Hematopoietic multipotent progenitor cell (in vitro differentiated cells): ENCODE data around the gene NOS1AP. TPM values are rescaled to one million over a fixed set of nuclear protein-coding genes. Genes with fewer than 3 reads are reported as not detected.

Experiments used
- DNase-seq, 3 donors: peaks; one replicate each; pipeline ENCODE4 v3.0.0-alpha.2; 2011 to 2015; ENCODE audit warnings: low read depth in 2 of 3, low spot score in 2 of 3
- total RNA-seq: library from RNA; depleted of rRNA; stranded (reverse); fragments of >200 nt; gene quantifications from one replicate; pipeline ENCODE4 v1.2.3, GENCODE V29; 2012

NOS1AP gene
- total RNA-seq, 1 donor, result under 0.01 TPM

DNA sequence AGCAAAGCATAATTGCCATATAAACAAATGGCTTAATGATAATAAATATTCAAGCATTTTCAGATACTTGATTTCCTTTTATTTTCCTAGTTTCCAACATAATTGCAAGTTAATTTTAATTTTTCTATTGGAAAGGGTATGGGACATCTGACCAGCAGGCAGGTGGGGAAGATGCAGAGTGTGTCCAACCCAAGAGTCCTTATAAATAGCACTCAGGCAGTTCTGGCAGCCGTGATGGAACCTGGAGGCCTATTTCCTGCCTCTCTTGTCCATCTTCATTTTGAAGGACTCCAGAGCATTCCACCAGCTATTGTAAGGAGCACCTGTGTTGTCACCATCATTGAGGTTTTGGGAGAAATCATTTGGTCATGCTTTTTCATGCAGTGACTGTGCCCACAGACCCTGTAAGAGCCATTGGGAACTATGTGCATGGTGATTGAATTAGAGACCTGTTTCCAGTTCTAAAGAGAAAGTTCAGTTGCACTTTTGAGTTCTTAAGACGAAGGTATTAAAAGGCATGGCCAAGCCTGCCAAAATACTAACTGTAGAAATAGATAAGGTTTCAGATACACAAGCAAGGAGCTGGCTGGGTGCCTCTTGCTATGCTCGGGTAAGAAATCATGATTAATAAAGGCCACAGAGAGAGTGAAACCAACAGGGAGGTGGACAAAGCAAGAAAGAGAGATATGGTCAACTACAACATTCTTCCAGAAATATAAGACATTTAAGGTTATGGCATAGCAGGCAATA is 214.9 kb downstream of the NOS1AP start:
- DNase-seq, result no peak

GRCh38 chr1:162285149-162285561 is 215.7 kb downstream of the NOS1AP start:
- no peak for DNase-seq

DNA sequence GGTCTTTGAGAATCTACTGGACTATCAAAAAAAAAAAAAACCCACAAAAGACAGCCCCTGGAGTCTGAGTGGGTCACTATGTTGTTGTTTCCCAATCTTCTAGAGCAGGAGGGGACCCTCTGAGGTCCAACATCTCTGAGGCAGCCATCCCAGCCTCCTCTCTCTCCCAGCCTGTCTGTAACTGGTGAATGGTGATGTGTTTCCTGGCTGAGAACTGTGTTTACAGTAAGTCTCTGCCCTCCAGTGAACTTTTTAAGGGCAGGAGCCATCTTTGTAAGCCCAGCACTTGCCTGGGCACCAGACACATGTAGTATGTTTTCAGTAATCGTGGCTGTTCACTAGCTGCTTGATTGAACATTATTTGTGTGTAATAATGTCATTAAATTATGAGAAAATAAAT is 221.5 kb downstream of the NOS1AP start:
- no peak for DNase-seq

DNA sequence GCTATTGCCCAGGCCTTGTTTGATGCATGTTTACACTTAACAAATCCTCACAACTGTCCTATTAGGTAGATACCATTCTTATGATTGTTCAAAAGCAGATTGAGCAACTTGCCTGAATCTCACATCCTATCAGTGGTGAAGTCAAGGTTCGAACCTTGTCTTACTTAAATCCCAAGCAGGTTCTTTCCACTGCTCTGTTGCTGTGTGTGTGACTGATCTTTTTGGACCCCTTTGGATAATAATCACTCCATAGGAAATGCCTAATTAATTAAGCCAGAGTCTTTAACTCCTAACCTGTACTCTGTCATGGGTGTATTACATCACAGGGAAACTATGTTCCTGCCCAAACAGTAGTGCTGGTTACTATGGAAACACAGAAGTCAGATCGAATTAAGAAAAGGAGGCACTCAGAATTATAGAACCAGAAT is 222.9 kb downstream of the NOS1AP start:
- DNase-seq, result no peak

DNA sequence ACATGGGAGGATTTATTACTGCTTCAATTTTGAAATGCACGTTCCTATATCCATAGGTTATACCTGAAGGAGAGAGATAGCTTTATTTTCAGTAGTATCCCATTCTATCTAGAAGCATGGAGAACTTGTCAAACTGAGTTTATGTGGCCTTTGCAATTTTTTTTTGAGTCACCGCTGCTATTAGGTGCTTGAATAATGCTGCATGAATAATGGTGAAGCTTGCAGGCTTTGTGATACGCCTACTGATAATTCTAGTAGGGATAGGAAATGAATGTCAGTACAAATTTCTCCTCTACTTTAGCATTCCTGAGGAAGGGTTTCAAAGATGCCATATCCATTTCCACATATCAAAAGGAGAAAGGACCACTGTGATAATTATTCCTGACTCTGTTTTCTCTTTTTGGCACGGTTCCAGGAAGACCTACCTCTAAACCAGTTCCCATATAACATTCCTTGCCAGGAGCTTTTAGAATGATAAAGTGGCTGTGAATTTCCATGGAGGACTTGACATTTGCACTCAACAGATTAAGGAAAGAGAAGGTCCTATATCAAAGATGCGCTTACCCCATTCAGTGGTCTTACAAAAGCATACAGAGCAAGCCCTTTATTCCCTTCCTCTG is 223.7 kb downstream of the NOS1AP start:
- DNase-seq, result no peak

DNA sequence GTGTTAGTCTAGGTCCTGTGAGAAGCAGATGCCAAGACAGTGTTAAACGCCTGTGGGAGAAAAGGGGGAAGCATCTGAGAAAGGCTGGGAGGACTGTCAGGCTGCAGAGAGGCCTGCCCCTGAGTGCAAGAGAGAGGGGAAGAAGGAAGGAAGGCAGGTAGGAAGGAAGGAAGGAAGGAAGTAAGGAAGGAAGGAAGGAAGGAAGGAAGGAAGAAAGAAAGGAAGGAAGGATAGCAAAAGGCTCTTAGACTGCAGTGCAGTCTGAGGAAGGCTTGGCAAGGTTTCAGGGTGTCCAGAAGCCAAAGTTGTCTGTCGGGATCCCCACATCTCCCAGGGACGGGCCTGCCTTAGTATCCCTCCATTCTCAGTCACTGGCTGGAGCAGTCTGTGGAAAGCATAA is 224.5 kb downstream of the NOS1AP start:
- DNase-seq, result no peak

DNA sequence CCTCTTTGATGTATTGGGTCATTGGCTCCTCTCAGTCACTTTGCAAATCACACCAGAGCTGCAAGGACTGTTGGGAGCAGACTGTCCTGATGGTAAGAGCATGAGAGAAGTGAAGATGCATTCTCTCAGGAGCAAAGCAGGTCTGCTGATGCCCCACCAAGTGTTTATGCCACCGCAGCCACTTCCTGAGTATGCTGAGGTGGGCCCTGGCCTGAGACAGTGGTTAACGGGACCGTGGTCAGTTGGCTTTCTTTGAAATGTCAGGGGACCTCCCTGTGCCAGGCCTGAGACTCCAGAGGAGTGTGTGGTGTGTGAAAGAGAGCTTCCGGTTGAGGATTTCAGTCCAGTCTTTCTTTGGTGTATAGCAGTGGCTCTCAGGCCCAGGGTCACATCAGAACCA is 227.7 kb downstream of the NOS1AP start:
- DNase-seq, result no peak

DNA sequence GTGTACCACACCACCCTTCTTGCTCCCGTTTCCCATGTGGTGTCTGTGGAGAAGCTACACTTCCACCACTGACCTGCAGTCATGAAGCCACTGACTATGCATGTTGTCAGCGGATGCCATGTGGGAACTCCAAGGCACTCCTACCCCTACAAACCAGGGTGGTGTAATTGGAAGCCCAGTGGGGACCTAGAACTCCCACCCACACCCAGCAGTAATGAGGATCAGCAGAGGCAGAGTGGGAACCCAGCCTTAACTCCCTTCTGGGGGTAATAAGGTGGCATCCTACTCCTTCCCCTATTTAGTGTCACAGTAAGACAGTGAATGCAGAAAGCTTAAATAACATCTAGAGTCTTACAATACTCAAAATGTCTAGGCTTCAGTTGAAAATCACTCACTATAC is 228.8 kb downstream of the NOS1AP start:
- DNase-seq, result no peak

- DNase-seq, result no peak
These were observed 229.5 kb downstream of the NOS1AP start for GRCh38 chr1:162299018-162299417.

- no peak for DNase-seq
These were observed 230.8 kb downstream of the NOS1AP start for GRCh38 chr1:162300057-162300917.

GRCh38 chr1:162301696-162302095 is 232.2 kb downstream of the NOS1AP start:
- DNase-seq, result no peak

DNA sequence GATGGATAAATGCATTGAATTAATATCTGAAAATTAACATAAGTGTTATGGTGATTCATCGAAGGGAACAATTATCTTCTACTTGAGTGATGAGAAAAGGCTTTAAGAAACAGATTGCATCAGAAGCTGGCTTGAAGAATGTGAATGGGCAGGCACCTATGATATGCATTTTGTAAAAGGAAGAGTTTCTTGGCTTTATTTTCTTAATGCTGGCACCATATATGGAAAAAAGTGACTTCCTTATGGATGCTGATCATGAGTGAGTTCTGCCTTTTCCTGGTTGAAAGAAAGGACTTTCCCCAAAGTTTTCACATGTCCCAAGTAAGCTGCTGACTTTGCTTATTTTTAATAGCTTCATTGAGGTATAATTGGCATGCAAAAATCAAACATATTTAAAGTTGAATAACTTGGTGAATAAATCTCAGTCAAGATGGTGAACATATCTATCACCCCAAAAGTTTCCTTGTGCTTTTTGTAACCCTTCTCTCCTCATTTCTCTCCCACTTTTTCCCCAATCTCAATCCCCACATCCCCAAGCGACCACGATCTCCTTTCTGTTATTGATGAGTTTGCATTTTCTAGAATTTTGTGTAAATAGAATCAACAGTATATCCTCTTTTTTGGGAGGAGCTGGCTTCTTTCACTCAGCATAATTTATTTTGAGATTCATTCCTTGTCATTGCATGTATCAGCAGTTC is 233.0 kb downstream of the NOS1AP start:
- no peak for DNase-seq

DNA sequence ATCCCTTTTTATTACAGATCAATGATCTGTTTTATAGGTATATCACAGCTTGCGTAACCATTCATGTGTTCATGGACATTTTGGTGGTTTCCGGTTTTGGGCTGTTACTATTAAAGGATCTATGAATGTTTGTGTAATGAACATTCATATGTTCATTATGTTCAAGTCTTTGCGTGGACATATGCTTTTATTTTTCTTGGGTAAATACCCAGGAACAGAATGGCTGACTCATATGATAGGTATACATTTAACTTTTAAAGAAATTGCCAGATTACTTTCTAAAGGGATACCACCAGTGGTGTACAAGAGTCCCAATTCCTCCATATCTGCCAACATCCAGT is 233.5 kb downstream of the NOS1AP start:
- no peak for DNase-seq

DNA sequence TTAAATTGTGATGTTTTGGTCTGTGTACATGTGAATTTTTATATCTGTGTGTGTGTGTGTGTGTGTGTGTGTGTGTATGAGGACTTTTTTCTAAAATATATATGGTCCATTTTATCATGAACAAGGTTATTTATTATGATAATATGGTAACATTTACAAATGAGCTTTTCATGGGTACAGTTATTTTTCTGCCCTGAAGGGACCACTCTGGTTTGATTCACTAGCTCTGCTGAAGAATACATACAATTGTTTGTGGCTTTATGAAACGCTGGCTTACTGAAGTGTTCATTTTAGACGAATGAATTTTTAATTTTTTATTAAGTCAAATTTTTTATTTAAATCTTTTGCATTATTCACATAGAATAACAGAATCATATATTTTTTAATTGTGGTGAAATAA is 235.2 kb downstream of the NOS1AP start:
- DNase-seq, result no peak

DNA sequence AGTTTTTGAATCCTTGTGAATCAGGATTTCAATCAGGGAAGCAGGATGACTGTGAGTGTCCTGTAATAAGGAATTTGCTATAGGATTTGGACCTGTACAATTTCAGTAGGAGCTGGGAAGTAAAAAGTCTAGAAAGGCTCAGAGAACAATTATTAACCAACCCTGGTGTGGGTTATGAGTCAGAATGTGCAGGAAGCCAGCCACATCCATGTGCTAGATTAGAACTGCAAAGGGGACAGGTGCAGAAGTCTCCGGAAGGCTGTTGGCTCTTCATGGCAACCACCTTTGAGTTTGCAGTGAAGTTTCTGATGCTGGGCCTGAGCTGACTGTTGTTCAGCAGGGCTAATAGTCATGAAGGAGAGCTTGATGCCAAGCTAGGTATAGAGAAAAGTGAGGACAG is 236.5 kb downstream of the NOS1AP start:
- DNase-seq, result no peak

GRCh38 chr1:162310337-162310736 is 240.8 kb downstream of the NOS1AP start:
- no peak for DNase-seq

DNA sequence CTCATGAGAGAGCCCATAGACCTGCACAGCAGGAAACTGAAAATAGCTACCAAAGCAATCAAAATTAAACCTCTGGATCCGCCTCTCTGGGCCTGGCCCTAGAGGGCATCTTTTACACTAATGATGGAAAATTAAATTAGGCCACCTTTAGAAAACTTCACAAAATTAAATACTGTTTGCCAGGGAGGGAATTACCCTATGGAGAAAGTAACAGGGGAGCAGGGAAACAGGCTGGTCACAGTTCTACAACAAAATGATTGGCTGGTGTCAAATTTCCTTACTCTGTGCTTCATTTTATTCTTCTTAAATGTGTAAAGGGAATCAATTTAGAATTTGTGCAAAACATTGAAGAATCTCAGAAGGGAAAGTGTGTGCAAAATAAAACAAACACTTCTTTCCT is 244.7 kb downstream of the NOS1AP start:
- no peak for DNase-seq

DNA sequence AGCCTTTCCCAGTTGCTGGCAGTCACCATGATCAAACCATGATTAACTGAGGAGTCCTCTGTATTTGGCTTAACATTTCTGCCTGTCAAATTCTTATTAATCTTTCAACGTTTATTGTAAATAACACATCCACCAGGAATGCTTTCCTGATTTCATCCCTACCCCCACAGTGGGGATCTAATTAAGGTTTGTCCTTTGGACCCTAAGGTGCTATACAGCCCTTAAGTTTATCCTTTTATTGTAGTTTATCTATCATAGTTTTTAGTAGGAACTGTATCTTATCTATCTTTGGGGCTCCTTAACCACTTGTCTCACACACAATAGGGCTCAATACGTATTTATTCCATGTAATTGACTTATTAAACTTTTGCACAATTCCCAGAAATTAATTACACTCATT is 246.2 kb downstream of the NOS1AP start:
- DNase-seq, result no peak

GRCh38 chr1:162316187-162316586 is 246.7 kb downstream of the NOS1AP start:
- DNase-seq, result peak in 1 of 3 donors; percentile 7

DNA sequence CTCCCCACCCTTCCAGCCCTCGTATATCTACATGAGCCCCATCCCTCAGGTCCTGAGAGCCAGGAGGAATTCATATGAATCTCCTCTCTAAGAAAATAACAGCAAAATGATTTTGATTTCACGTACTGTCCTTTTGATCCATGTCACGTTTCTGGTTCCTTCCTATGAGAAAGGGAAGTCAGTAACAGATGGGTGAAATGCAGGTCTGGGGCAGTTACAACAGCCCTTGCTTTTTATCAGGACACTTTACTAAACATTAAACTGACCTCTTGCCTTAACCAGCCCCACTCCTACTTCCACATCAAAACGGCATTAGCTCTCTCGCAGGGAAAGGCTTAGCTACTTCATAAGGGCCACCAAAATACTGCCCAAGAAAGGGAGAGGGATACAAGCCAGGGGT is 248.1 kb downstream of the NOS1AP start:
- DNase-seq, result no peak
